ENCODE data around the gene LPAR1. TPM values are rescaled to one million over a fixed set of nuclear protein-coding genes. Genes with fewer than 3 reads are reported as not detected.

LPAR1 gene
- total and polyA plus RNA-seq, 10 of the 15 experiments (the other 5 are each of a cell fraction or from before 2014, with no cell fraction given): 3.3 to 12.9 (median 8.4) TPM

DNA sequence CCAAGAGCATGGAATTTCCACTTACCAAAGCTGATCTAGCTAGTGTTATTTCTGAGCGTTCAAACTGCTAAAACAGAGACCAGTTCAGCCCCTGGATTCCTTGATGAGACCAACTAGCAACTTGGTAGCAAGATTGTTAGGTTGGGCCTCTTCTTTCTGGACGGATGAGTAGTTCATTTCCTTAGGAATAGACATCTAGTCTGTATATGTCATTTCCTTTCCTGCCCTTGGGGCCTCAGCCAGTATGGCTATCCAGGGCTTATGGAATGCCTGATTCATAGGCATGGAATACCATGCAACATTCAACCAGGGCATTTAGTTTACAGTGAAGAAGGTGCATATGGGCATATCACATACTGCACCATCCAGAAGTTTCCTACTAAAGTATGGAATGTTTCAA, 14.5 kb upstream of the LPAR1 start (continued):
- TF ChIP-seq, protein P1, sequence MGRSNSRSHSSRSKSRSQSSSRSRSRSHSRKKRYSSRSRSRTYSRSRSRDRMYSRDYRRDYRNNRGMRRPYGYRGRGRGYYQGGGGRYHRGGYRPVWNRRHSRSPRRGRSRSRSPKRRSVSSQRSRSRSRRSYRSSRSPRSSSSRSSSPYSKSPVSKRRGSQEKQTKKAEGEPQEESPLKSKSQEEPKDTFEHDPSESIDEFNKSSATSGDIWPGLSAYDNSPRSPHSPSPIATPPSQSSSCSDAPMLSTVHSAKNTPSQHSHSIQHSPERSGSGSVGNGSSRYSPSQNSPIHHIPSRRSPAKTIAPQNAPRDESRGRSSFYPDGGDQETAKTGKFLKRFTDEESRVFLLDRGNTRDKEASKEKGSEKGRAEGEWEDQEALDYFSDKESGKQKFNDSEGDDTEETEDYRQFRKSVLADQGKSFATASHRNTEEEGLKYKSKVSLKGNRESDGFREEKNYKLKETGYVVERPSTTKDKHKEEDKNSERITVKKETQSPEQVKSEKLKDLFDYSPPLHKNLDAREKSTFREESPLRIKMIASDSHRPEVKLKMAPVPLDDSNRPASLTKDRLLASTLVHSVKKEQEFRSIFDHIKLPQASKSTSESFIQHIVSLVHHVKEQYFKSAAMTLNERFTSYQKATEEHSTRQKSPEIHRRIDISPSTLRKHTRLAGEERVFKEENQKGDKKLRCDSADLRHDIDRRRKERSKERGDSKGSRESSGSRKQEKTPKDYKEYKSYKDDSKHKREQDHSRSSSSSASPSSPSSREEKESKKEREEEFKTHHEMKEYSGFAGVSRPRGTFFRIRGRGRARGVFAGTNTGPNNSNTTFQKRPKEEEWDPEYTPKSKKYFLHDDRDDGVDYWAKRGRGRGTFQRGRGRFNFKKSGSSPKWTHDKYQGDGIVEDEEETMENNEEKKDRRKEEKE (IDR thresholded peaks at IDR 0.05): no peak
- TF ChIP-seq, protein P2, sequence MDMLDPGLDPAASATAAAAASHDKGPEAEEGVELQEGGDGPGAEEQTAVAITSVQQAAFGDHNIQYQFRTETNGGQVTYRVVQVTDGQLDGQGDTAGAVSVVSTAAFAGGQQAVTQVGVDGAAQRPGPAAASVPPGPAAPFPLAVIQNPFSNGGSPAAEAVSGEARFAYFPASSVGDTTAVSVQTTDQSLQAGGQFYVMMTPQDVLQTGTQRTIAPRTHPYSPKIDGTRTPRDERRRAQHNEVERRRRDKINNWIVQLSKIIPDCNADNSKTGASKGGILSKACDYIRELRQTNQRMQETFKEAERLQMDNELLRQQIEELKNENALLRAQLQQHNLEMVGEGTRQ (IDR thresholded peaks at IDR 0.05; ENCODE audit: borderline replicate concordance, low read depth, low read length): no peak
- no peak for TF ChIP-seq TBL1XR1 (IDR thresholded peaks at IDR 0.05; ENCODE audit: low read depth, low read length)
- TF ChIP-seq, protein P3, sequence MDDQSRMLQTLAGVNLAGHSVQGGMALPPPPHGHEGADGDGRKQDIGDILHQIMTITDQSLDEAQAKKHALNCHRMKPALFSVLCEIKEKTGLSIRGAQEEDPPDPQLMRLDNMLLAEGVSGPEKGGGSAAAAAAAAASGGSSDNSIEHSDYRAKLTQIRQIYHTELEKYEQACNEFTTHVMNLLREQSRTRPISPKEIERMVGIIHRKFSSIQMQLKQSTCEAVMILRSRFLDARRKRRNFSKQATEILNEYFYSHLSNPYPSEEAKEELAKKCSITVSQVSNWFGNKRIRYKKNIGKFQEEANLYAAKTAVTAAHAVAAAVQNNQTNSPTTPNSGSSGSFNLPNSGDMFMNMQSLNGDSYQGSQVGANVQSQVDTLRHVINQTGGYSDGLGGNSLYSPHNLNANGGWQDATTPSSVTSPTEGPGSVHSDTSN (IDR thresholded peaks at IDR 0.05; ENCODE audit: insufficient replicate concordance, low read depth, low read length): no peak
- no peak for TF ChIP-seq HDGF (IDR thresholded peaks at IDR 0.05)
- TF ChIP-seq ZNF622 (IDR thresholded peaks at IDR 0.05): no peak

DNA sequence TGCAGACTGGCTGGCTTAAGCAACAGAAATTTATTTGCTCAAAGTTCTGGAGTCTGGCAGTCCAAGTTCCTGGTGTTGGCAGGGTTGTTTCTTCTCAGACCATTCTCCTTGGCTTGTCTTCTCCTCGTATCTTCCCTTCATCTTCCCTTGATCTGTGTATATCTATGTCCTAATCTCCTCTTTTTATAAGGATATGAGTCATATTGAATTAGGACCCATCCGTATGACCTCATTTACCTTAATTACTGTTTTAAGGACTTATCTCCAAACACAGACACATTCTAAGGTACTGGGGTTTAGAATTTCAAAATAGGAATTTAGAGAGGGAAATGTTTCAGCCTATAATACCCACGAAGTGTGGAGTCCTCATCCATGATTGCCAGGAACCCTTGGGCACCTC, 13.1 kb upstream of the LPAR1 start:
- no TSS peak for BruUV-seq (replicated peaks)
- no peaks in the 10 kb centered on the region for H4K20me1 ChIP-seq (ENCODE audit: control insufficient read depth, insufficient read depth)
- ATAC-seq: no peak
- TF ChIP-seq ZNF274 (IDR thresholded peaks at IDR 0.05; ENCODE audit: insufficient read depth, insufficient read length) (no peak), FOXM1 (IDR thresholded peaks at IDR 0.05; ENCODE audit: low read depth, low read length) (no peak), TCF12 (IDR thresholded peaks at IDR 0.05; ENCODE audit: low read depth, low read length) (no peak), POU2F2 (IDR thresholded peaks at IDR 0.05; ENCODE audit: borderline replicate concordance, low read depth, low read length) (no peak)
- TF ChIP-seq, protein P4, sequence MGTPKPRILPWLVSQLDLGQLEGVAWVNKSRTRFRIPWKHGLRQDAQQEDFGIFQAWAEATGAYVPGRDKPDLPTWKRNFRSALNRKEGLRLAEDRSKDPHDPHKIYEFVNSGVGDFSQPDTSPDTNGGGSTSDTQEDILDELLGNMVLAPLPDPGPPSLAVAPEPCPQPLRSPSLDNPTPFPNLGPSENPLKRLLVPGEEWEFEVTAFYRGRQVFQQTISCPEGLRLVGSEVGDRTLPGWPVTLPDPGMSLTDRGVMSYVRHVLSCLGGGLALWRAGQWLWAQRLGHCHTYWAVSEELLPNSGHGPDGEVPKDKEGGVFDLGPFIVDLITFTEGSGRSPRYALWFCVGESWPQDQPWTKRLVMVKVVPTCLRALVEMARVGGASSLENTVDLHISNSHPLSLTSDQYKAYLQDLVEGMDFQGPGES (IDR thresholded peaks at IDR 0.05): no peak
- TF ChIP-seq, protein P5, sequence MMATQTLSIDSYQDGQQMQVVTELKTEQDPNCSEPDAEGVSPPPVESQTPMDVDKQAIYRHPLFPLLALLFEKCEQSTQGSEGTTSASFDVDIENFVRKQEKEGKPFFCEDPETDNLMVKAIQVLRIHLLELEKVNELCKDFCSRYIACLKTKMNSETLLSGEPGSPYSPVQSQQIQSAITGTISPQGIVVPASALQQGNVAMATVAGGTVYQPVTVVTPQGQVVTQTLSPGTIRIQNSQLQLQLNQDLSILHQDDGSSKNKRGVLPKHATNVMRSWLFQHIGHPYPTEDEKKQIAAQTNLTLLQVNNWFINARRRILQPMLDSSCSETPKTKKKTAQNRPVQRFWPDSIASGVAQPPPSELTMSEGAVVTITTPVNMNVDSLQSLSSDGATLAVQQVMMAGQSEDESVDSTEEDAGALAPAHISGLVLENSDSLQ (IDR thresholded peaks at IDR 0.05): no peak
- TF ChIP-seq, protein P6, sequence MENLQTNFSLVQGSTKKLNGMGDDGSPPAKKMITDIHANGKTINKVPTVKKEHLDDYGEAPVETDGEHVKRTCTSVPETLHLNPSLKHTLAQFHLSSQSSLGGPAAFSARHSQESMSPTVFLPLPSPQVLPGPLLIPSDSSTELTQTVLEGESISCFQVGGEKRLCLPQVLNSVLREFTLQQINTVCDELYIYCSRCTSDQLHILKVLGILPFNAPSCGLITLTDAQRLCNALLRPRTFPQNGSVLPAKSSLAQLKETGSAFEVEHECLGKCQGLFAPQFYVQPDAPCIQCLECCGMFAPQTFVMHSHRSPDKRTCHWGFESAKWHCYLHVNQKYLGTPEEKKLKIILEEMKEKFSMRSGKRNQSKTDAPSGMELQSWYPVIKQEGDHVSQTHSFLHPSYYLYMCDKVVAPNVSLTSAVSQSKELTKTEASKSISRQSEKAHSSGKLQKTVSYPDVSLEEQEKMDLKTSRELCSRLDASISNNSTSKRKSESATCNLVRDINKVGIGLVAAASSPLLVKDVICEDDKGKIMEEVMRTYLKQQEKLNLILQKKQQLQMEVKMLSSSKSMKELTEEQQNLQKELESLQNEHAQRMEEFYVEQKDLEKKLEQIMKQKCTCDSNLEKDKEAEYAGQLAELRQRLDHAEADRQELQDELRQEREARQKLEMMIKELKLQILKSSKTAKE (IDR thresholded peaks at IDR 0.05; ENCODE audit: low read depth, poor library complexity, severe bottlenecking): no peak

More for the DNA sequence above, 13.1 kb upstream of the LPAR1 start:
- WGBS (ENCODE audit: insufficient coverage, insufficient replicate concordance, low lambda C conversion rate, missing lambda C conversion rate): 0% methylated on average over 3 of the region's 3 CpGs
- Histone ChIP-seq H3K27me3 (replicated peaks in 1 of 2; ENCODE audit: control insufficient read depth in 2 of 2, insufficient read depth in 2 of 2, low read length in 1 of 2) (no peaks in the 10 kb centered on the region), H3K36me3 (ENCODE audit: control insufficient read depth in 2 of 2, insufficient read depth in 2 of 2, low read length in 1 of 2) (no peaks in the 10 kb centered on the region), H3K9me3 (replicated peaks; ENCODE audit: control insufficient read depth, insufficient read depth, low read length) (no peaks in the 10 kb centered on the region; the same call in 2 of the 3 replicates), H3K79me2 (ENCODE audit: control insufficient read depth, insufficient read depth, low read length) (no peaks in the 10 kb centered on the region), H3K4me2 (ENCODE audit: control insufficient read depth, insufficient read depth) (no peak overlapping the region), H3K4me1 (ENCODE audit: control insufficient read depth, insufficient read depth, low read length) (no peaks in the 10 kb centered on the region), H2AFZ (ENCODE audit: control insufficient read depth, low read depth, low read length) (no peak overlapping the region), H3K27ac (ENCODE audit: control insufficient read depth, insufficient read depth) (no peak overlapping the region), H3K9ac (ENCODE audit: control insufficient read depth, insufficient read depth, low read length) (no peak overlapping the region), H3K4me3 (no peak overlapping the region)
- POLR2A ChIA-PET: no interaction called here
- DNase-seq (ENCODE audit: low read depth, low spot score) (no peak), FAIRE-seq (no peak)
- in situ Hi-C loops (cut with MboI) (no loop called here), intact Hi-C loops (cut with micrococcal nuclease; ENCODE audit: unreplicated experiment) (no loop called here)
- SMC1A ChIA-PET (ENCODE audit: uncharacterized antibody, unreplicated experiment): interaction anchor here (0.7 kb wide), 1 partner anchor 414 kb away, joined by 3 read pairs; no protein-coding TSS in a partner anchor
- CTCF ChIA-PET: interaction anchor here (1.6 kb wide), 1 partner anchor 10 kb away, joined by 3 read pairs; no protein-coding TSS in a partner anchor
- RAD21 ChIA-PET (ENCODE audit: unreplicated experiment): interaction anchor here (0.9 kb wide), 1 partner anchor 19 kb away, joined by 3 read pairs; no protein-coding TSS in a partner anchor

Data from GM12878 (cell line).